ENCODE measurements around the gene SQSTM1. TPM values are rescaled to one million over a fixed set of nuclear protein-coding genes. Genes with fewer than 3 reads are reported as not detected.

Gene SQSTM1
- total RNA-seq, 4 donors from 2014 or later, result 416 to 877 (median 516) TPM

- no peak for TF ChIP-seq CTCF (IDR thresholded peaks at IDR 0.05; ENCODE audit: low read depth)
These were observed 42.8 kb upstream of the SQSTM1 start for GRCh38 chr5:179777909-179778308.

GRCh38 chr5:179778591-179778990 lies 42.1 kb upstream of the SQSTM1 start:
- no peak for TF ChIP-seq CTCF (IDR thresholded peaks at IDR 0.05; ENCODE audit: low read depth)

- TF ChIP-seq CTCF (IDR thresholded peaks at IDR 0.05; ENCODE audit: low read depth), result no peak
These were observed 40.9 kb upstream of the SQSTM1 start for GRCh38 chr5:179779826-179780225.

- no peak for TF ChIP-seq CTCF (IDR thresholded peaks at IDR 0.05; ENCODE audit: low read depth)
These were observed 40.3 kb upstream of the SQSTM1 start for GRCh38 chr5:179780362-179780761.

- no peak for TF ChIP-seq CTCF (IDR thresholded peaks at IDR 0.05; ENCODE audit: low read depth)
These were observed 38.9 kb upstream of the SQSTM1 start for GRCh38 chr5:179781846-179782245.

GRCh38 chr5:179783128-179783527 lies 37.6 kb upstream of the SQSTM1 start:
- TF ChIP-seq CTCF (IDR thresholded peaks at IDR 0.05; ENCODE audit: low read depth), result no peak

- no peak for TF ChIP-seq CTCF (IDR thresholded peaks at IDR 0.05; ENCODE audit: low read depth)
These were observed 33.8 kb upstream of the SQSTM1 start for GRCh38 chr5:179786861-179787260.
